AG04449 (cell line): ENCODE measurements around the gene RPS6KA6.

ENCODE experiments used
- CTCF ChIA-PET: fragments of 350-600 bp; formaldehyde crosslinking; extraction: SDS; loops from one replicate; lab custom pipeline; 2021; ENCODE audit warnings: antibody characterized with exemption; lab: Yijun Ruan, JAX
- POLR2A ChIA-PET: fragments of 400-600, 350-600 bp; formaldehyde crosslinking; extraction: SDS; loops from one replicate; lab custom pipeline; 2020; ENCODE audit warnings: antibody characterized with exemption, inconsistent platforms; lab: Yijun Ruan, JAX
- DNase-seq: peaks from one replicate; pipeline ENCODE4 v3.0.0-alpha.2; 2010; ENCODE audit warnings: low read depth, low spot score
- H3K4me3 ChIP-seq: 2 replicates; pipeline ENCODE4 v1.5.1; 2011; ENCODE audit warnings: low read depth, mild to moderate bottlenecking, control low read depth, low read length
- TF ChIP-seq, protein P1 (sequence below): IDR thresholded peaks from one replicate; pipeline ENCODE4 v1.5.1; 2011; ENCODE audit warnings: mild to moderate bottlenecking, moderate library complexity, low read length, control low read depth, inconsistent platforms; ENCODE audit not compliant: insufficient read depth; ENCODE audit errors: missing control alignments

RPS6KA6 gene

DNA sequence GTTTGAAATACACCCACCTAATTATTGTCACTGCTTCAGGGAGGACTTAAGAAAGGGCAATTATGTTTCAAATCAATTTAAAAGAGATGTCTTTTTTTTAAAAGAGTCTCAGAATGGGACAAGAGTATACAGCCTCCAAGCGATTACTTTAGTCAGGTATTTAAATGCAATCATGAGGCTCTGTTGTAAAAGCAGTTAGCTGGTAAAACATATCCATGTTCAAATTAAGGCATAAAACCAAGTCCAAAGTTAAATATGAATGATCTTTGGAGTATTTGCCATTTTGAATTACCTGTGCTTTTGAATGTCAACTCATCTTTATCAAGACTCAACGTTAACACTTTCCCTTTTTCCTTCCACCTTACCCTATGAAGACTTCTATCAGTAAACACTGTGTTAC is 13.7 kb downstream of the RPS6KA6 start:
- TF ChIP-seq, protein P1, sequence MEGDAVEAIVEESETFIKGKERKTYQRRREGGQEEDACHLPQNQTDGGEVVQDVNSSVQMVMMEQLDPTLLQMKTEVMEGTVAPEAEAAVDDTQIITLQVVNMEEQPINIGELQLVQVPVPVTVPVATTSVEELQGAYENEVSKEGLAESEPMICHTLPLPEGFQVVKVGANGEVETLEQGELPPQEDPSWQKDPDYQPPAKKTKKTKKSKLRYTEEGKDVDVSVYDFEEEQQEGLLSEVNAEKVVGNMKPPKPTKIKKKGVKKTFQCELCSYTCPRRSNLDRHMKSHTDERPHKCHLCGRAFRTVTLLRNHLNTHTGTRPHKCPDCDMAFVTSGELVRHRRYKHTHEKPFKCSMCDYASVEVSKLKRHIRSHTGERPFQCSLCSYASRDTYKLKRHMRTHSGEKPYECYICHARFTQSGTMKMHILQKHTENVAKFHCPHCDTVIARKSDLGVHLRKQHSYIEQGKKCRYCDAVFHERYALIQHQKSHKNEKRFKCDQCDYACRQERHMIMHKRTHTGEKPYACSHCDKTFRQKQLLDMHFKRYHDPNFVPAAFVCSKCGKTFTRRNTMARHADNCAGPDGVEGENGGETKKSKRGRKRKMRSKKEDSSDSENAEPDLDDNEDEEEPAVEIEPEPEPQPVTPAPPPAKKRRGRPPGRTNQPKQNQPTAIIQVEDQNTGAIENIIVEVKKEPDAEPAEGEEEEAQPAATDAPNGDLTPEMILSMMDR = no peak
- ChIA-PET POLR2A (no interaction called here), CTCF (no interaction called here)
- H3K4me3 ChIP-seq = no peak overlapping the region
- no peak for DNase-seq

DNA sequence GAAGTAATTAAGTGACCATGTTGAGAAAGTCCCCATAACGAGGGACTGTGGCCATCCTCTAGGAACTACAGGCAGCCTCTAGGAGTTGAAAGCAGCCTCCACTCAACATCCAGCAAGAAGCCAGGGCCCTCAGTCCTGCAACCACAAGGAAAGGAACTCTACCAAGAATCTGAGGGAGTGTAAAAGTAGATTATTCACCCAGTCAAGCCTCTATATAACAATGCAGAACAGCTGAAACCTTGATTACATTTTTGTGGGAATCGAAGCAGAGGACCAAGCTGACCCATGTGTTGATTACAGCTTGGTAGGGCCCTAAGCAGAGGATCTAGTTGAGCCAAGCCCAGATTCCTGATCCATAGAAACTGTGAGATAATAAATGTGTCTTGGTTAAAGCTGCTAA is 17.1 kb downstream of the RPS6KA6 start:
- no peak for DNase-seq
- ChIA-PET CTCF (no interaction called here), POLR2A (no interaction called here)
- no peak overlapping the region for H3K4me3 ChIP-seq
- TF ChIP-seq, protein P1 = no peak

DNA sequence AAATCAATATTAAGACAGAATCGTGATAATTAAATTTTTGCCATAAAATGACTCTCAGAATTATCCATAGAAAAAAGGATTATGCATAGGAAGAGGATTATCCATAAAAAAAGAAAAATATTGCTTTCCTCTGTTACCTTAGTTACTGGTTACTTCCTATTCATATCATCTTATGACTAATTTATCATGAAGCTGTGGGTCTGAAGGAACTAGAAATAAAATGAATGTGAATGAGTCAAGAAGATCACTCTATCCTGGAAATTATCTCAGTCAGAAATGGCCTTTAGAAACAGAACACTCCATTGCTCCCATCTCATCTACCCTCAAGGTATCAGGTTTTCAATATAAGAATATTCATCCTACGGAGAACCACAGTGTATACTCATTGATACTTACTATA is 19.4 kb downstream of the RPS6KA6 start:
- DNase-seq = no peak
- H3K4me3 ChIP-seq = no peak overlapping the region
- TF ChIP-seq, protein P1 = no peak
- ChIA-PET CTCF (no interaction called here), POLR2A (no interaction called here)

DNA sequence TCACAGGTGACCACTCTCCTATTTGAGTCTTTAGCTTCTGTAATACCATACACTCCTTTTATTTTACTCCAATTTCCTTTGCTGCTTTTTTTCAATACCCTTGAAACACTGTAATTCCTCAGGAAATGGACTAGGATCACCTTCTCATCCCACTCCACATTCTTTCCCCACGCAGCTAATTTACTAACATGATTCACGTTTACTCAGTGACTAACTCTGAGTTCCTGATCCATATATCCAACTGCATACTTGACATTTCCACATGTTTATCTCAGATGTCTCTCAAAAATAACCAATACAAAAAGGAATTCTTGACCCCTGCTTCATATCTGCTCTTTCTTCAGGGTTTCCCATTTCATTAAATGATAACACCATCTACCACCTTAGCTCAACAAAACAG is 19.9 kb downstream of the RPS6KA6 start:
- TF ChIP-seq, protein P1 = no peak
- ChIA-PET POLR2A (no interaction called here), CTCF (no interaction called here)
- DNase-seq = no peak
- no peak overlapping the region for H3K4me3 ChIP-seq

DNA sequence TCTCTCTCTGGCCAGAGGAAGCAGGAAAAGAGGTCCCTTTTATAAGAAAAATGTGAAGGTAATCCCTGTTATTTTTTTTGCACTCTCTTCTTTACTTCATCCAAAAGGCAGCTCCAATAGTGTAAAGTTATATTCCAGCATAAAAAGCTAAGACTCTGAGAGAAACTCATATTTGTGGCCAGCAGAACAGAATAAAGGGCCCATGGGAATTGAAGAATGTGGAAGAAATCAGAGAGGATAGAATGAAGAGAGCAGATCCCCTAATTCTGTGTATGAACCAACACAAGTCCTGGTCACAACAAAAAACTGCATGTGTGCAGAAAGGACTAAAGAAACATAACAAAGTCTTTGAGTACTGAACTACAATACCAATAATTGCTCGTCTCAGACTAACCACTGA is 22.3 kb downstream of the RPS6KA6 start:
- H3K4me3 ChIP-seq = no peak overlapping the region
- CTCF ChIA-PET = no interaction called here
- TF ChIP-seq, protein P1 = no peak

DNA sequence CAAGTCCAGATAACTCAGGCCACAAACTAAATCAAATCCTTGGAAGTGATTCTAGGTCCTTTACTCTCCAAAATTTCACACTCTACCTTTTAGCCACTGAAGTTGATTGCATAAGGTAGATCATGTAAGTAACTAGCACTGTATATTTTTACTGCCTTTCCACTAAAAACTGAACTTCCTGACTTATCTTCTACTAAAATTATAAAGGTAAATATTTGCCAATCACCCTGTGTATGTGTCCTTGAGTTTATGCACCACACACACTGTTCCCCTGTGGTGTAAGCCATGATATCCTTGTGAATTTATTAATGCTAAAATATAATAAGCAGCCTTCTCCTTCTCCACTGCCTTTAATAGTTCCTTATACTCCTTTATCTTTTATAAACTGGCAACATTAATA is 25.6 kb downstream of the RPS6KA6 start:
- POLR2A ChIA-PET = no interaction called here
- TF ChIP-seq, protein P1 = no peak
- no peak for DNase-seq
- H3K4me3 ChIP-seq = no peak overlapping the region
- CTCF ChIA-PET = no interaction called here

More for the DNA sequence above, 22.3 kb downstream of the RPS6KA6 start:
- DNase-seq = no peak
- POLR2A ChIA-PET = no interaction called here
